ENCODE data around the gene SUN3.

- TF ChIP-seq POLR2A (IDR thresholded peaks at IDR 0.05) (no peak), CTCF (IDR thresholded peaks at IDR 0.05) (no peak)
These were observed 61.2 kb downstream of the SUN3 start for GRCh38 chr7:47967708-47968107.

All from adrenal gland (tissue), 5 donors.